SIG-M5 treated with dmso at 0.1 percent for 504 hours (cell line): ENCODE results near the gene KRTAP1-3.
"Not testable (repeated sequence)": the region's sequence is repeated elsewhere in the genome, so short reads cannot be mapped to it uniquely, and the experiment has no call there.

Experiments
- DNase-seq: peaks from one replicate; lab custom pipeline; 2025; ENCODE audit not compliant: unreplicated experiment; lab: John Stamatoyannopoulos, UW

The KRTAP1-3 gene, protein sequence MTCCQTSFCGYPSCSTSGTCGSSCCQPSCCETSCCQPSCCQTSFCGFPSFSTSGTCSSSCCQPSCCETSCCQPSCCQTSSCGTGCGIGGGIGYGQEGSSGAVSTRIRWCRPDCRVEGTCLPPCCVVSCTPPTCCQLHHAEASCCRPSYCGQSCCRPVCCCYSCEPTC

DNA sequence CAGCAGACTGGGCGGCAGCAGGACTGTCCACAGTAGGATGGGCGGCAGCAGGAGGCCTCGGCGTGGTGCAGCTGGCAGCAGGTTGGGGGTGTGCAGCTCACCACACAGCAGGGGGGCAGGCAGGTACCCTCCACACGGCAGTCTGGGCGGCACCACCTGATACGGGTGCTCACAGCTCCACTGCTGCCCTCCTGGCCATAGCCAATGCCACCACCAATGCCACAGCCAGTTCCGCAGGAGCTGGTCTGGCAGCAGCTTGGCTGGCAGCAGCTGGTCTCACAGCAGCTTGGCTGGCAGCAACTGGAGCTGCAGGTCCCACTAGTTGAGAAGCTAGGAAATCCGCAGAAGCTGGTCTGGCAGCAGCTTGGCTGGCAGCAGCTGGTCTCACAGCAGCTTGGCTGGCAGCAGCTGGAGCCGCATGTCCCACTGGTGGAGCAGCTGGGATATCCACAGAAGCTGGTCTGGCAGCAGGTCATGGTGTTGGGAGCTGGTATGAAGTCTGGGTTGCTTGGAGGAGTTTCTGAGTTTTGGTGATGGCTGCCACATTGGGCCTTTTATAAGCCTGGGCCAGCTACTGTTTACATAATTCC is at the start of gene KRTAP1-3:
TSS of gene KRTAP1-3 (minus strand) at position 529 of the 590 bp plus-strand sequence. CDS start at position 476, 53 bp downstream.
- DNase-seq, result not testable (repeated sequence)

GRCh38 chr17:41084100-41084856 is 49.6 kb upstream of the KRTAP1-3 start, which contains the start of gene KRTAP4-7:
TSS of gene KRTAP4-7 (plus strand) at chr17:41084150. CDS start at chr17:41084207, 57 bp downstream.
- not testable (repeated sequence) for DNase-seq

GRCh38 chr17:41083427-41083826 is 48.8 kb upstream of the KRTAP1-3 start:
- DNase-seq, result not testable (repeated sequence)

- DNase-seq, result no peak
Observed at GRCh38 chr17:41082626-41083025, 48.0 kb upstream of the KRTAP1-3 start.

GRCh38 chr17:41076788-41077187 is 42.1 kb upstream of the KRTAP1-3 start:
- DNase-seq, result no peak

DNA sequence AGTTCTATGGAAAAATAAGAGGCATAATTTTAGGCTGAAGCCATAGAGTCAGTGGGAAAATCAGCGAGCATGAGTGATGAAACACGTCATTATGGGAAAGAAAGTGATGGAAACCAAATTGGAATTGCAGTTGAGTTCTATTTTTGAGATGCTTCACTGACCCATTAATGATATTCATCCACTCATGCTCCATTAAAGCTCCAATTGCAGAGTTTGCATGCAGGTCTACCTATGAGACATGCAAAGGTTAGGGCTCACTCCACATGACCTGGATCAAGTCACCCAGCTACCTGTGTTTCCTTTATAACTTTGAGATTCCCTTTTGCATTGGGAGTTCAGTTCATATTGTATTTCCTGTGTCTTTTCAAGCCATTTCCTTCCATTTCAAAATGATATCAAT is 39.0 kb upstream of the KRTAP1-3 start:
- no peak for DNase-seq

DNA sequence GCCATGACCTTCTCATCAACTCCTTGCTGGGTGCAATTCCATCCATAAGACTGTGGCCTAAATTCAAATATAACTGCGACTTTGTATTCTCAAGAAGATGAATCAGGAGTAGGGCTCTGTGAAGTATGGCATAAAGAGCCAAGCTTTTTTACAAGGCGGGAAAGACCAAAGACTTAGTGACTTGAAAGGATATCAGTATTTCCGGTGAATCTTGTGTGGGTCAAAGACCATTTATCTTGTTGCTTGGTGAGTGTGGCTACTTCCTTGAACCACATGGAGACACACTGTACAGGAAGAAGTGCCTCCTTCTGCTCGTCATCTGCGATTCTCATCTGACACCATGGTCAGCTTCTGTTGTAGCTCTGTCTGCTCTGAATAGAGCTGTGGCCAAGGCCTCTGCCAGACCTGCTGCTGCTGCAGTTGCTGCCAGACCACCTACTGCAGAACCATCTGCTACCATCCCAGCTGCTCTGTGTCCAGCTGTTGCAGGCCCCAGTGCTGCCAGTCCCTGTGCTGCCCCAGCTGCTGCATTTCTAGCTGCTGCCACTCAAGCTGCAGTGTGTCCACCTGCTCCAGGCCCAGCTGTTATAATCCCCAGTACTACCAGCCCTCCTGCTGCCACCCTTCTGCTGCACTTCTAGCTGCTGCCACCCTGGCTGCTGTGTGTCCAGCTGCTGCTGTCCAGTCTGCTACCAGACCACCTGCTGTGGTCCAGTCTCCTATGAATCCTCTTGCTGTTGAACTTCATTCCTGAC is 37.1 kb upstream of the KRTAP1-3 start:
- no peak for DNase-seq

- DNase-seq, result no peak
Observed at GRCh38 chr17:41069031-41069430, 34.4 kb upstream of the KRTAP1-3 start.

DNA sequence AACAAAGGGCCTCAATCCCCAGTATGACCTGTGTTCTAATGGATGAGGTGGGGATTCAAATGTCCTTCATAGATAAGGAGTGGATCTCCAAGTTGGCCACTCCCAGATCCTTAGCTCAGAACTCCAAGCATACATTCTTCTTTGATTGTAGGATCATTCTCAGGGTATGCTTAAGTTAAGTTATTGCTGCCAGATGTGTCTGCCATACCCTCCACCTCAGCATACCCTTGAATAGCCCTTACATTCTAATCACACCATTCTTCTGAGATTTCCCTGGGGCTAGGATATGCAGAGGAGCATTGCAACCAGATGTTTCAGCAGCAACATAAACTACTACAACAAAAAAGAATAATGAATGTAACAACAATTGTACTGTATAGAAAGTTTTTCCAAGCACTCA is 32.6 kb upstream of the KRTAP1-3 start:
- no peak for DNase-seq

- DNase-seq, result no peak
Observed at GRCh38 chr17:41065829-41066624, 31.4 kb upstream of the KRTAP1-3 start, which contains the start of gene KRTAP2-4. TSS of gene KRTAP2-4 (minus strand) at chr17:41065879. CDS start at chr17:41065845, 34 bp downstream.

DNA sequence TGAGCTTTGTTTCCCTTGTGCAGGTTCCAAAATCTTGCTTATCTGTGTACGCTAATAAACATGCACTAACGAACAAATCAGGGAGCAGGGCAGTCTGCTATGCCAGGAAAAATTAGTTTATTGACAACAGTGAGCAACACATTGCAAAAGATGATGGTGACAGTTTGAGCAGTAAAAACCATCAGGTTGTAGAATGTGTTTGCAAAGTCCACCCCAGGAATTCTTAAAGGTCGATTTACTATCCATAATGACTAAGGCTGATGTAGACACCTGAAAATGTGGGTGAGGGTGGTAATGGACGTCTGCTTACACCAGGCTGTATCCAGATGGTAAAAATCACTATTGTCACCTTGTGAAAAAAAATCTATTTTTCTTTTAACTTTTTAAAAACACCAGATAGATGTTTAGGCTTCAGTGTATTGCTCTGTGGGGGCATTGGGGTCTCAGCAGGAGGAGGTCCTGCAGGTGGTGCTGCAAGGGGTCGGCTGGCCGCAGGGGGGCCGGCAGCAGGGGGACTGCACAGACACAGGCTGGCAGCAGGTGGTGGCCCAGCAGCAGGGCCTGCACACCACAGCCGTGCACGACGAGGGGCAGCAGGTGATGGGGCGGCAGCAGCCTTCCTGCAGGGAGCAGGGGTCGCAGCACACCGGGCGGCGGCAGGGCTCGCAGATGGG is 30.5 kb upstream of the KRTAP1-3 start:
- DNase-seq, result not testable (repeated sequence)

GRCh38 chr17:41064301-41064700 is 29.6 kb upstream of the KRTAP1-3 start:
- DNase-seq, result no peak

- DNase-seq, result no peak
Observed at GRCh38 chr17:41063449-41063848, 28.8 kb upstream of the KRTAP1-3 start.

GRCh38 chr17:41061964-41062363 is 27.3 kb upstream of the KRTAP1-3 start:
- DNase-seq, result no peak

DNA sequence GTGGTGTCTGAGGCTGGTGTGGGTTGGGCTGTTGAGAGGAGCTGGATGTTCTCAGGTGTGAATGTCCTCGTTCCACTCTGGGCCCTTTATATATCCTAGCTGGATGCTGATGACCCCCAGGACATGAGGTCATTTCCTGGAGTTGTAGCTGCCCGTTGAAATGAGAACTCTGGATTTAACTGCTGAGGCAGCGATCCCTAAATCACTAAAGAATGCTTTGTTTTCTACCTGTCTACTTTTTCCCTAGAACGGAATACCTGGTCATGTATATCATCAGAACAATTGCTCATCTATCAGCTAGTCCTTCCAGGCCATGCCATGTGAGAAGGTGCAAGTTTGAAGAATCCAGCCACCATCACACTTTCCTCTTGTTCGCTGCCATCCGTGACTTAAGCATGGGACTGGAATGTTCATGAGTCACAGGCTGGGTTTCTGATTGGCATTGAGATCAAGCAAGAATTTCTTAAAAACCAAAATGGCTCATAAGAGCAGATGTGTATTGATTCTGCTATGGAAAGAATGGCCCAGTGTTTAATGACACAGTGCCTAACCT is 25.5 kb upstream of the KRTAP1-3 start, which contains the start of gene KRTAP2-3:
TSS of gene KRTAP2-3 (minus strand) at position 63 of the 553 bp plus-strand sequence. CDS start 64 bp downstream, outside the sequence.
- no peak for DNase-seq

GRCh38 chr17:41059276-41060051 is 24.8 kb upstream of the KRTAP1-3 start:
- not testable (repeated sequence) for DNase-seq

DNA sequence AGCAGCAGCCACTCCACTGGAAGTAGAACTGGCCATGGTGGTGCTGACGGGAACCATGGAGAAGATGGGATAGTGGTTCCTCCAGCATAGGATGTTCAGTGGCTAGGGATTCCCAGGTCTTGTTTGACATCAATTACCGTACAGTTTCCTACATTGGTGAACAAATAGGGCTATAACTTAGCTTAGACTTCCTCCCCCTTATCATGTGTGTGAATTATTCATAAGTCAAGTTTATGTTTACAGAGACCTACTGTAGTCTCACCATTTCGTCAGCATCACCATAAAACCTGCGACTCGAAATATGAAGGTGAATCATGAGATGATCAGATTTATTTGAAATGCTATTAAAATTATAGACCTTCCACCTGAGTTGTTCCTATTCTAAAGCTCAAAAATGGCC is 24.1 kb upstream of the KRTAP1-3 start:
- DNase-seq, result no peak

DNA sequence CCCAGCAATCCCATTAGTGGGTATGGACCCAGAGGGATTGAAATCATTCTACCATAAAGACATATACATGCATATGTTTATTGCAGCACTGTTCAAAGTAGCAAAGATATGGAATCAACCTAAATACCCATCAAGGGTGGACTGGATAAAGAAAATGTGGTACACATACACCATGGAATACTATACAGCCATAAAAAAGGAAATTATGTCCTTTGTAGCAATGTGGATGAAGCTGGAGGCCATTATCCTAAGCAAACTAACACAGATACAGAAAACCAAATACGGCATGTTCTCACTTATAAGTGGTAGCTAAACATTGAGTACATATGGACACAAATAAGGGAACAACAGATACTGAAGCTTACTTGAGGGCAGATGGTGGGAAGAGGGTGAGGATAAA is 22.9 kb upstream of the KRTAP1-3 start:
- DNase-seq, result no peak

GRCh38 chr17:41055130-41055529 is 20.5 kb upstream of the KRTAP1-3 start, which contains the start of gene KRTAP2-2:
TSS of gene KRTAP2-2 (minus strand) at chr17:41055230. CDS start at chr17:41055211, 19 bp downstream.
- DNase-seq, result not testable (repeated sequence)
